GM18861 (cell line): Measurements from ENCODE around the gene SPACA9.

Experiments used
- ATAC-seq: cut with Tn5 transposase; IDR thresholded peaks from one replicate; pipeline ENCODE4 v1.9.1; 2021; ENCODE audit not compliant: unreplicated experiment

Gene SPACA9

GRCh38 chr9:132892400-132892799 lies 13.7 kb downstream of the SPACA9 start:
- ATAC-seq, result no peak

- ATAC-seq, result no peak
Observed at GRCh38 chr9:132894346-132894745, 15.6 kb downstream of the SPACA9 start.

DNA sequence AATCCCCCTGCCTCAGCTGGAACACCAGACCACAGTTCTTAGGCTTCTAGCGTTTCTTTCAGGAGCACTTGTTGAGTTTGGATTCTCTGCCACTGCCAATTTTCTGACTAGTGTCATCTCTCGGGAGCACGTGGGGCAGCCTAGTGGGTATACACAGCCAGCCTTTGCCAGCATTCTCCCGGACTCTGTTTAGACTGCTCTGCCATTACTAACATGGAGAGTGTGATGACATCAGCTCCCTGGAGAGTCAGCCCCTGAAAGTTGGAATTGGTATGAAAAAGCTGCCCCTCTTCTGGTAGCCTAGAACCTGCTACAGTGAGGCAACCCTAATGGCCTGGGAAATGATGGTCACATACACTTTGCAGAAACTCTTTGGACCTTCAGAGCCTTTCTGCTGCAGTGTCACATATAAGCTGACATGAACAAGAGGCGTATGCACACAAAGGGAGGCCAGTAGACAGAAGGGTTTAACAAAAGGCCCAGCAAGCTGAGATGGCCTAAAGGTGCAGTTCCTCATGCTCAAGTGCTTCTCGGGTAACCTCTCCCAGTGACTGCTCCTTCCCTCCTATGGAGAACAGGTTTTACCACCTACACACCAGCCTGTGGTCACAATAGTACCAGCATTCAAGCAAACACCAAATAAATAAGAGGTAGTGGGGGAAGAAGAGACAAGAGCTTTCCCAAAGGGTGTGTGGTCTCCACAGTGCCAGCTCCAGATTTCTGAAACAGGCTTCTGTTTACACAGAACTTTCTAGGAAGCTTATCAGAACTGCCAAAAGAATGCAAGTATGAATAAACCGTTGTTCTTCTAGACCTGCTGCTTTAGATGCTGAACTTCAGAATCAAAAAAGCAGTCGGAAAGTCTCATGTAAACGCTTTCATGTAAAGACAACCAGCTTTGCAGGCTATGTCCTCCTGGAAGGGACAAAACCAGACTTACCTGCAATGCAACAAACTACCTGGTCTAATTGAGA lies 16.5 kb downstream of the SPACA9 start:
- ATAC-seq, result no peak

GRCh38 chr9:132896264-132896663 lies 17.6 kb downstream of the SPACA9 start:
- ATAC-seq, result no peak

DNA sequence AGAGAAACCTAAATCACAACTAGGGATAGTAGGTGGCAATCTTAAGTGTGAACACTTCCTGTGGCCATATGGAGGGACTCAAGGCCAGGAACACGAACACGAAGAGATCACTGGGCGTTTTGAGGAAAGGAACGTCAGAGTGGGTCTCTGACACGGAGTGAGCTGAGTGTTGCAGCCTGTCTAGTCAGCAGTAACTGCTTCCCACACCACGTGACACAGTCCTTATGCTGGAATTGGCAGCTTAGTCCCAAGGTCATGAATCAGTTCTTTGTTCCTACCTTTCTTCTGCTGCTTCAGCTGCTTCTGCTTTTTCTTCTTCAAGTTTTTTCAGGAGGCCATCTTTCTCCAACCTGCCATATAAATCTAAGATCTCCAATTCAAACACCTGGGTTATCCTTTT lies 18.2 kb downstream of the SPACA9 start:
- ATAC-seq, result no peak

GRCh38 chr9:132898051-132898450 lies 19.4 kb downstream of the SPACA9 start:
- no peak for ATAC-seq

- ATAC-seq, result no peak
Observed at GRCh38 chr9:132901858-132902831, 23.4 kb downstream of the SPACA9 start.

DNA sequence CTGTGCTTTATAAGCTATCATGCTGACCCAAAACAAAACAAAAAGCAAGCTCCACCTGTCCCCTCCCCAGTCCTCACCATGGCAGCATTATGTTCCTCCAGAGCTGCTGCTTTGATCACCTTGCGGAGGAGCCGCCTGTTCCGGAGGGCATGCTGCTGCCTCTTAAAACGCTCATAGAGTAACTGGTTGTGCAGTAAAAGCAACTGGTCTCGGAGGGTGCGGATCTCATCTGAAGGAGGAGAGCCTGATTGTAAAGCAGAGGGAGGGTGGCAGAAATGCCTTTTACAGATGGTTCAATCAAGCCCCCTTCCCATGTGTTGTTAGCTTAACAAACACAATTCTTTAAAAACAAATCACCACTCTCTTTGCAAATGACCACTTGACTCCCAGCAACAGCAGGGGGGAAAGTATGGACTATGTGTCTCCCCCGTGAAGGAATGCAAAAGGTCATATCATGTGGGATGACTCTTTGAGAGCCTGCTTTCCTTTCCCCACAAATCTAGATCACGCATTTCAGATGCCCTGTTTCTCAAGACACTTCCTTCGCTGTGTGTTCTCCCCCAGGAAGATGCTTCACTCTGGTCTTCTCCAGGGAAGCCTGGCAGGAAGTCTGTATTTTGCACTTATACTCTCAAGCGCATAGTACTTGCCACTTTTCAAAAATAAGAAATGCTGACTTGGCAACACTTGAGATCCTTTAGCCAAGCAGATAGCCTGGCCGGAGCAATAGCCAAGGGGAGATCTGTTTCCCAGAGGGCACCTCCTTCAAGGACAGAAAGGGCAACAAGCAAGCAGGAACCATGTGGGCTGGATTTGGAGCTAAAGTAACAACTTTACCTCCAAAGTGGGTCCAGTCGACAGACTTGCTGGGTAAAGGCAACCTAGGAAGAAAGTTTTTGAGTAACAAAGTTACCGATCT lies 25.1 kb downstream of the SPACA9 start:
- no peak for ATAC-seq

GRCh38 chr9:132905726-132906125 lies 27.0 kb downstream of the SPACA9 start:
- ATAC-seq, result no peak

DNA sequence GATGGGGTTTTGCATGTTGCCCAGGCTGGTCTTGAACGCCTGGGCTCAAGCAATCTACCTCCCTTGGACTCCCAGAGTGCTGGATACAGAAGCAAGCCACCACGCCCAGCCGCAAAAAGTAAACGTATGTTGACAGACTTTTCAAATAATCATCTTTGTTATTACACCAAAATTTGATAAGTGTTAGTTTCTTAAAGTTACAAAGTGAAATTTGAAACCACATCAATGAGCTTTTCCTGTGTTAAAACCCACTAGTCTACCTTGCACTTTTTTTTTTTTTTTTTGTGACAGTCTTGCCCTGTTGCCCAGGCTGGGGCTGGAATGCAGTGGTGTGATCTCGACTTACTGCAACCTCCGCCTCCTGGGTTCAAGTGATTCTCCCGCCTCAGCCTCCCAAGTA lies 29.9 kb downstream of the SPACA9 start:
- ATAC-seq, result no peak

GRCh38 chr9:132909311-132909710 lies 30.6 kb downstream of the SPACA9 start:
- ATAC-seq, result no peak

- ATAC-seq, result no peak
Observed at GRCh38 chr9:132910376-132910775, 31.7 kb downstream of the SPACA9 start.

- no peak for ATAC-seq
Observed at GRCh38 chr9:132912131-132912530, 33.4 kb downstream of the SPACA9 start.

DNA sequence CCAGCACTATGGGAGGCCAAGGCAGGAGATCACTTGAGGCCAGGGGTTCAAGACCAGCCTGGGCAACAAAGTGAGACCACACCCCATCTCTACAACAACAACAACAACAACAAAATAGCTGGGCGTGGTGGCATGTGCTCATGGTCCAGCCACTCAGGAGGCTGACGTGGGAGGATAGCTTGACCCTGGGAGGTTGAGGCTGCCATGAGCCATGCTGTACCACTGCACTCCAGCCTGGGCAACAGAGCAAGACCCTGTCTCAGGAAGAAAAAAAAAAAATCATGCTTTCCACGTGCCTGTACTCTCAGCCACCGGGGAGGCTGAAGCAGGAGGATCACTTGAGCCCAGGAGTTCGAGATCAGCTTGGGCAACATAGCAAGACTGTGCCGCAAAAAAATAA lies 36.2 kb downstream of the SPACA9 start:
- no peak for ATAC-seq

DNA sequence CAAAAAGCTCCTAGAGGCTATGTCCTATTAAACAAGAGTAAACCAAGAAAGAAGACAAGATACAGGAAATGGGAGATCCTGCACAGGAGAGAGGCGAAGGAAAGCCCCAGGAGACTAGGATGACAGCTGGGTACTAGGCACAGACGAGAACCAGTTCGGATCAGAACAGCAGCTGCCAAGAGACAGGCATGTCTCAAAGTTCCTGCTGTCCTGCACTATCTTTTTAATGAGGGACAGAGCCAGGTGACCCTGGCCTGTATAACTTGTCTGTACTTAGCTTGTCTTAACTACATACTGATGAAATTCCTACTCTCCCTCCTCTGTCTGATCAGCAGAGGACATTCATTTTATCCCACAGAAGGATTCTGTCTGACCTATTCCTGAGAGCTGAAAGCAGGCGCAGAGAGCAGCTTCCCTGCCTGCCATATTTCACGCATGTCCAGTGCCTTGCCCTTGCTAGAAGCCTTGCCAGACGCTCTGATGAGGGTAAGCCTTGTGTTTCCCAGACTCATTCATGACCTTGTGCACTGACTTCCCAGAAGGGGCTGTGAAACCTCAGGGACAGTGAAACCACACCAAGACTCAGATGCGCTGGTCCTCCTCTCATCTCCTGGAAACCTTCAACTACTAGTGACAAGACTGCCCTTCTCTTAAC lies 41.0 kb downstream of the SPACA9 start:
- ATAC-seq, result no peak

DNA sequence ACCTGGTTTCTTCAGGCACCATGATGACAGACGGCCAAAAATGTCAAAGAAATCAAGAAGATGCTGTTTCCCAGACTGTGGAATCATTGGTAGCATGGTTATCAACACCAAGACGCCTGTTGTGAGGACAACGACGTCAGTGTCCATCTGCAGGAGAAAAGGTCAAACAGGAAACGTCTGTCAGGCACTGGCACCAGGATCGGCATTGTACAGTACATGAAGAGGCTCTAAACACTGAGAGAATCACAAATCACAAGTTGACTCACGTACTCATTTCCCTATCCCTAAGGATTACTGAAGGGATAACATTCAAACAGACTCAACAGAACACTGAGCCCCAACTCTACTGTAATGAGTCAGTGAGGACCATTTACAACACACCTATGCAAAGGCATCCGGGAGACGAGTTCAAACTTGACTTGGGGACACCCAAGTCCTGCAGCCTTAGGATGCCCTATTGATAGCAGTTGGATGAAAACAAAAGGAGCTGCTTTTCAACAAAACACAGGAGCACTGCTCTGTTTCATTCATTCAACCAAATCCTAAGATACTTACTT lies 44.7 kb downstream of the SPACA9 start:
- no peak for ATAC-seq

GRCh38 chr9:132927704-132928103 lies 49.0 kb downstream of the SPACA9 start:
- no peak for ATAC-seq

- ATAC-seq, result no peak
Observed at GRCh38 chr9:132931178-132931735, 52.6 kb downstream of the SPACA9 start.

GRCh38 chr9:132935026-132935425 lies 56.3 kb downstream of the SPACA9 start:
- ATAC-seq, result no peak
